Osteoblast (primary cell): Measurements from ENCODE around the gene FAM50A. TPM values are rescaled to one million over a fixed set of nuclear protein-coding genes. Genes with fewer than 3 reads are reported as not detected.

Experiments used
- DNase-seq: peaks from one replicate; pipeline ENCODE4 v3.0.0; 2011; ENCODE audit warnings: low spot score, mixed read lengths; ENCODE audit not compliant: insufficient read length; ENCODE audit errors: missing footprints
- H2AFZ ChIP-seq: 2 replicates; pipeline ENCODE4 v1.6.0; 2011; ENCODE audit warnings: mild to moderate bottlenecking, low read length
- H3K27ac ChIP-seq: 2 replicates; pipeline ENCODE4 v1.5.1; 2011; ENCODE audit warnings: mild to moderate bottlenecking, low read depth, low read length, moderate library complexity
- H3K27me3 ChIP-seq: 2 replicates; pipeline ENCODE4 v1.6.0; 2012; ENCODE audit warnings: mild to moderate bottlenecking, control low read depth, inconsistent platforms, low read length, moderate library complexity; ENCODE audit not compliant: insufficient read depth
- H3K36me3 ChIP-seq: 2 replicates; pipeline ENCODE4 v1.5.1; 2011; ENCODE audit warnings: mild to moderate bottlenecking, low read length, control low read depth, moderate library complexity; ENCODE audit not compliant: insufficient read depth
- H3K4me1 ChIP-seq: 2 replicates; pipeline ENCODE4 v1.5.1; 2011; ENCODE audit warnings: mild to moderate bottlenecking, low read length, control low read depth, moderate library complexity; ENCODE audit not compliant: insufficient read depth
- H3K4me2 ChIP-seq: 2 replicates; pipeline ENCODE4 v1.6.0; 2011; ENCODE audit warnings: mild to moderate bottlenecking, low read length; ENCODE audit not compliant: insufficient read depth
- H3K4me3 ChIP-seq: fragments of 200-600 bp; sonication (generic); 3 replicates; pipeline ENCODE4 v1.5.1; 2012; ENCODE audit warnings: mild to moderate bottlenecking, low read length, inconsistent platforms; ENCODE audit not compliant: insufficient read depth
- H3K79me2 ChIP-seq: 2 replicates; pipeline ENCODE4 v1.6.0; 2012; ENCODE audit warnings: mild to moderate bottlenecking, low read length, control low read depth, inconsistent platforms; ENCODE audit not compliant: insufficient read depth
- H3K9me3 ChIP-seq: 2 replicates; pipeline ENCODE4 v1.5.1; 2011; ENCODE audit warnings: low read depth, low read length, control low read depth
- H4K20me1 ChIP-seq: 2 replicates; pipeline ENCODE4 v1.6.0; 2012; ENCODE audit warnings: mild to moderate bottlenecking, low read length, control low read depth; ENCODE audit not compliant: insufficient read depth
- CTCF ChIP-seq: IDR thresholded peaks from 2 replicates; pipeline ENCODE4 v1.5.1; 2011; ENCODE audit warnings: mild to moderate bottlenecking, low read depth, low read length, moderate library complexity; ENCODE audit errors: extremely low read depth
- total RNA-seq: library from RNA; depleted of rRNA; stranded (reverse); fragments of >200 nt; gene quantifications from 2 replicates; pipeline ENCODE4 v1.2.3, GENCODE V29; 2012

FAM50A gene
- total RNA-seq, 1 donor = 48.1 TPM

GRCh38 chrX:154466907-154467306 is 23.0 kb downstream of the FAM50A start:
- H3K79me2 ChIP-seq = peaks cover 20% of the 10 kb centered on the region
- peaks cover 22% of the 10 kb centered on the region for H4K20me1 ChIP-seq
- no peak for DNase-seq
- no peaks in the 10 kb centered on the region for H3K4me1 ChIP-seq
- H3K27me3 ChIP-seq = no peaks in the 10 kb centered on the region
- no peak overlapping the region for H3K27ac ChIP-seq
- peaks cover 24% of the 10 kb centered on the region for H3K36me3 ChIP-seq
- TF ChIP-seq CTCF = no peak
- no peak overlapping the region for H2AFZ ChIP-seq
- H3K4me2 ChIP-seq = no peak overlapping the region
- no peak overlapping the region for H3K4me3 ChIP-seq
- H3K9me3 ChIP-seq = no peaks in the 10 kb centered on the region

GRCh38 chrX:154467556-154467955 is 23.6 kb downstream of the FAM50A start:
- Histone ChIP-seq H3K4me2 (no peak overlapping the region), H3K4me3 (no peak overlapping the region)

GRCh38 chrX:154468217-154468616 is 24.3 kb downstream of the FAM50A start:
- Histone ChIP-seq H3K4me3 (no peak overlapping the region), H3K27me3 (no peaks in the 10 kb centered on the region), H3K9me3 (no peaks in the 10 kb centered on the region), H3K36me3 (peaks cover 18% of the 10 kb centered on the region), H3K27ac (no peak overlapping the region), H2AFZ (no peak overlapping the region), H3K79me2 (peaks cover 7% of the 10 kb centered on the region), H3K4me2 (no peak overlapping the region), H4K20me1 (peaks cover 10% of the 10 kb centered on the region), H3K4me1 (no peaks in the 10 kb centered on the region)
- no peak for DNase-seq
- no peak for TF ChIP-seq CTCF

More at GRCh38 chrX:154467556-154467955, 23.6 kb downstream of the FAM50A start:
- no peaks in the 10 kb centered on the region for H3K27me3 ChIP-seq
- H3K9me3 ChIP-seq = no peaks in the 10 kb centered on the region
- no peak overlapping the region for H2AFZ ChIP-seq
- no peaks in the 10 kb centered on the region for H3K4me1 ChIP-seq
- peaks cover 16% of the 10 kb centered on the region for H4K20me1 ChIP-seq
- H3K36me3 ChIP-seq = peaks cover 23% of the 10 kb centered on the region
- TF ChIP-seq CTCF = no peak
- no peak for DNase-seq
- H3K27ac ChIP-seq = no peak overlapping the region
- H3K79me2 ChIP-seq = peaks cover 14% of the 10 kb centered on the region

GRCh38 chrX:154469114-154469513 is 25.2 kb downstream of the FAM50A start:
- H4K20me1 ChIP-seq = peaks cover 5% of the 10 kb centered on the region
- no peak for DNase-seq
- H3K79me2 ChIP-seq = peaks cover 2% of the 10 kb centered on the region
- TF ChIP-seq CTCF = no peak
- no peak overlapping the region for H3K27ac ChIP-seq
- H3K4me1 ChIP-seq = no peaks in the 10 kb centered on the region
- peaks cover 22% of the 10 kb centered on the region for H3K36me3 ChIP-seq
- H3K27me3 ChIP-seq = no peaks in the 10 kb centered on the region
- no peaks in the 10 kb centered on the region for H3K9me3 ChIP-seq
- no peak overlapping the region for H2AFZ ChIP-seq
- H3K4me3 ChIP-seq = no peak overlapping the region
- no peak overlapping the region for H3K4me2 ChIP-seq
